HG03196 (cell line): Measurements from ENCODE around the gene DHRS12.

Experiments used
- ATAC-seq: cut with Tn5 transposase; IDR thresholded peaks from one replicate; pipeline ENCODE4 v1.9.1; 2021; ENCODE audit not compliant: unreplicated experiment

The DHRS12 gene

DNA sequence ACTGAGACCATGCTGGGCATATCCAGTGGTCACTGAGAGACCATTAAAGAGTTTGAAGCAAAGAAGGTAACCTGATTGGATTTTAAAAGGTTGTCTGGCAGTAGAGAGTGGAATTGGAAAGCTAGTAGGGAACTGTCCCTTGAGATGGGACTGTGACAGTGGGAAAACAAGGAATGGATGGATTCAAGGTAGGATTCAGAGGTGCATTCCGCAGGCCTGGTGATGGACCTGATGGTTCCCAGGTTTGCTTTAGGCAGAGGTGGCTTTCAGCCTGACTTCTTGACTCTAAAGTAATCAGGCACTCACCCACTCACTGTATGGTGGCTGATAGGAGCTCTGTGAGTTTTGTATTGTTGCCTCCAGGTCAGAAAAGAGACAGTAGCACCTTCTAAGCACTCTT lies 73.0 kb downstream of the DHRS12 start:
- no peak for ATAC-seq

DNA sequence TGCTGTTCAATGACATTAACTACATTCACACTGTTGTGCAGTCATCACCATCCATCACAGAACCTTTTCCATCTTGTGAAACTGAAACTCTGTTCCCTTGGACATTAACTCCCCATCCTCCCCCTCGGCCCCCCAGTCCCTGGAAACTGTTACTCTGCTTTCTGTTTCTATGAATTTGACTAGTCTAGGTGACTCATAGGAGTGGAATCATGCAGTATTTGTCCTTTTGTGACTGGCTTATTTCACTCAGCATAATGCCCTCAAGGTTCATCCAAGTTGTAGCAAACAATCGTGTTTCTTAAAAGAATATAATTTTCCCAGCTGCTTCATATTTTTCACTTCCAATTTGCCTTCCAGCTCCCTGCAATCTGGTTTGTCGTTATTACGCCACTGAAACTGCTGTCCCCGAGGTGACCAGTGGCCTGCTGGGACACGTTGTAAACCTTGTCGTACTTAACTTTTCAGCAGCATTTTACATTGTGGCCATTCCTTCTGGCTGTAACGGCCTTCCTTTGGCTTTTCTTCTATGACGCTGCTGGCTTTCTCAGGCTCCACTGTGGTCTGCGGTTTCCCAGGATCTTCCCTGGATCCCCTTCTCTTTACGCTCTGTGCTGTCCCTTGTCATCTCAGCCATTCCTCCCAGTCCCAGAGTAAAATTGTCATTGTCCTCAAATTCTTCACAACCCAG lies 74.0 kb downstream of the DHRS12 start:
- ATAC-seq = no peak

DNA sequence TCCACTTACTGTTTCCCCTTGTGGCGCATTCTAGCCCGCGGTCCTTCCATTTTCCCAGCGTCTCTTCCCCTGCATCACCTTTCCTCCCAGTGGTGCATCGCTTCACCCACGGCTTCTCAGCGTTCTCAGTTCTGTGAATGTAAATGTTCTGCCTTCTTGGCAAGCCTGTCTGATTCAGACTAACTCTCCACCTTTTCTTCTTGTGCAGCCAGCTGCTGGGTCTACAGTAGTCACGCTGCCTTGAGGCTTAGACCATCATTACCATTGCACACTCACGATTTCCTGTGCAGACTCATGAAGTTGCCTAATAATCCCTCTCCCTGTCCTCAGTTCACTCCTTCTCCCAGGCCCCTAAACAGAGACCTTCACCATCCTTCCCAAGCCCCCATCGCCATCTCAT lies 75.0 kb downstream of the DHRS12 start:
- ATAC-seq = no peak

DNA sequence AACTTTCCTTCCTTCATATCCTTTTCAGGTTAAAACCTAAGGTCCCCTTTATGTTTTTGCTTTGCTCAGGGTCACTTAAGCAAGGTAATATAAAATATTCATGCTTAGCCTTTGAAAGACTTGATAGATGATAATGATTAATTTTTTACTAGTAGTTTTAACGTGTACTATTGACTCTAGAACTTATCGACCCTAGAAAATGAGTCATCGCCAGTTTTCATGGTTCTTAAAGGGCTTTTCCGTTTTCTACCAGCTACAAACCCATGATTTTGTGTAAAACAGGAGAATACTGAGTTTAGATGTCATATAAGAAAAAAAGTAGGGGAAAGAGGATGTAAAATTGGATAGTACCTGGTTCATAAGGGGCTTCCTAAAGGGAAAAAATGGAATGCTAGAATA lies 75.7 kb downstream of the DHRS12 start:
- no peak for ATAC-seq

DNA sequence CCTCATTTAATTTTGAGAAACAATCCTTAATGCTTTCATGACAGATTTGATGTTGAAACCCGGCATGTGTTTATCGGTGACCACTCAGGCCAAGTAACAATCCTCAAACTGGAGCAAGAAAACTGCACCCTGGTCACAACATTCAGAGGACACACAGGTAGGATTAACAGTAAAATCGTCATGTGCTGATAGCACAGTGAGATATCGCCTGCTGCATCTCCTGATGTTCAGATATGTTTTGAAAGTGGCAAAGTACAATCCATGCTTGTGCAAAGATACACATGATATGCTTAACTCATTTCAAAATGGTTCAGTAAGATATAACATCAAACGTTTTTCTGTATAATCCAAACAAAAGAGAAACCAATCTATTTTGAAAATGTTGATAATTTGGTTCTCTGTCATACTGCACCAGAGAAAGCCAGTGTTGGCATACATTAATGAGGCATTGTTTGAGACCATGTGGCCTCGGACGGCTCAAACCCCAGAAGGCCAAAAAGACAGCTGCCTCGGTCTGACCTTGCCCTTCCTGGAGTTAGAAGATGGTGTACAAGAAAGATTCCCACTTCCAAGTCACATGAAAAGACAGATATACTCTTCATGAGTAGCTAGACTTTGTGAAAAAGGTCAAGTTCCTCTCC lies 76.2 kb downstream of the DHRS12 start:
- ATAC-seq = no peak

DNA sequence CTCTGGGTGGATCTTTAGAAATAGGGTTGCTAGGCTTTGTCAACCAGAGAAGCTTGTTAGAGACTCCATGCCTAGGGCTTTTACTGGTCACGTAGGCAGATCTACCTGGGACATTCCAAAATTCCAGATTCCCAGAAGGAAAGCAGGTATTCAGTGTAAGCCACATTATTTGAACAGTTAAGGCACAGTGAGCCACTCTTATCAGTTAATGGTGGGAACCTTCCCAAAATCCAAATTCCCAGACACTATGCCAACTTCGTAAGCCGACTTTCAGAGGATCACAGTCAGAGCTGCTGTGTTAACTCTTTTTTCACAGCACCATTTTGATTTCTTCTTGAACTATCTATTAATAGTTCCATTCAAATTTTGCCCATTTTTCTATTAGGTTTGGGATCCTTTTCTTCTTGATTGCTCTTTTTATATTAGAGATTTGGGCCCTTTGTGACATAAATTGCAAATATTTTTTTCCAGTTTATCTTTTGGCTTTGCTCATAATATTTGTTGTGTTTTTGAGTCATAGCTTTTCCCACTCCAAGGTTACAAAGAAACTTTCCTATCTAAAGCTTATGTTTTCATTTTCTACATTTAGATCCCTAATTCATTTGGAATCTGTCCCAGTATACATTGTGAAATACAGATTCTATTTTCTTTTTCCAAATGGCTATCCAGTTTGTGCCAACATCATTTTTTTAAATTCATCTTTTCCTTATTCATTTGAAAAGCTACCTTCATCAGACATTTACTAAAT lies 77.3 kb downstream of the DHRS12 start:
- no peak for ATAC-seq

DNA sequence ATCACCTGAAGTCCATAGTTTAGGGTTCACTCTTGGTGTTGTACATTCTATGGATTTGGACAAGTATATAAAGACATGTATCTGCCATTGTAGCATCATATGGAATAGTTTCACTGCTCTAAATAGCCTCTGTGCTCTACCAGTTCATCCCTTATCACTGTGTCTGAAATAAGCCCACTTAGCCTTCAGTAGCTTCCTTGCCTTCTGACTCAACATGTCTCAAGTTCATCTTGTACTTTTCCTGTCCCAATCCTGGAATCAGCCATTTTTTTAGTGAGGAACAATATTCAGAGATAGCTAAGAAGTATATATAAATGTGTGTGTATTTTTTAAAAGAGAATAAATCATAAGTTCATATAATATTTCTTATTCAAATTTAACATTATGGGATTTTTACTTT lies 79.2 kb downstream of the DHRS12 start:
- ATAC-seq = no peak

DNA sequence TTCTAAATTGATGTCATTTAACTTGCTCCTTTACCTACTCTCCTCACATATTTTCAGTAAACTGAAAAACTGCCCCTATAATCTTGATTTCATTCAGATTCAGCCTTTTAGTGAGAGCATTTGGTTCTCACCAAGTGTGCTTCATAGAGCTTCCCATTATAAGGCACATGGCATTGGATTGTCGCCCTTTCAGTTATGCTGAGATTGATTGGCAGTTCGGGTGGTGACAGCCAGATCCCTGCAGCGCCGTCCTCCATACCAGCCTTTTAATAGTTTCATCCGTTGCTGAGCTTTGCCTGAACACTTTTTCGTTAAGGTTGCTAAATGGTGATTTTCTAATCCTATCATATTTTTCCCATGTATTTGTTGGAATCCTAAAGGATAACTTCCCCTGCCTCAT lies 80.4 kb downstream of the DHRS12 start:
- ATAC-seq = no peak

DNA sequence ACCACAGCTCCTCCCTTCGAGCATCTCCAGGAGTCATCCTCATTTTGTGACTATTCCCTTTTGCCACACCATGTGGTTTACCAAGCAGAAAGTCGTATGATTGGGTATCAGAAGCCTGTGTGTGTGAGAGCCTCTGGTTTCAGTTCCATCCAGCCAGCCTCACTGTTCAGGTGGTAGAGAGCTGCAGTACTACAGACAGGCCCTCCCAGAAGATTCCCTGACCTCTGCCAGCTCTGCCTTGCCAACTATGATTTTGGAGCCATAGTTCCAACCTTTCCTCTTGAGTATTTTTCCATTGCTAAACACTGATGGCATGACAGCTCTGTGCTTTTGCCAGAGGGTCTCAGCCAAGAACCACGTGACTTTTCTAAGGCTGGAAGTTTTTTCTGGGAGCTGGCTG lies 82.5 kb downstream of the DHRS12 start:
- ATAC-seq = peak; percentile 65

DNA sequence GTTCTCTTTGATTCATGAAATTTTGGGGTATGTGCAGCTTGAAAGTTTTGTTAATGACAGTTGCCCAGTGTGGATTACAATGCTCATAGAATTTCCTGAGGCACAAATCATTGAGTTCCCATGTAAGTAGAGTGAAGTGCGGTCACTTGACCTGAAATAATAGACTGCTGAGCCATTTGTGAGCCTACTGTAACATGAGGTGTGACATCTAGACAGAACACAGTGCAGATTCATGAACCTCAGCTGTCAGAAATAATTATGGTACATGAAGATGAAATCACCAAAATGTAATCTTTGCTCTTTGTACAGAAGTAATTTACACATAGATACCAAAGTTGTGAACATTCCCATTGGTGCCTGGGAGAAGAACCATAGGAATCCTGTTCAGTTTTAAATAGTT lies 84.6 kb downstream of the DHRS12 start:
- ATAC-seq = no peak
